ENCODE data around the gene FOXP1.

DNA sequence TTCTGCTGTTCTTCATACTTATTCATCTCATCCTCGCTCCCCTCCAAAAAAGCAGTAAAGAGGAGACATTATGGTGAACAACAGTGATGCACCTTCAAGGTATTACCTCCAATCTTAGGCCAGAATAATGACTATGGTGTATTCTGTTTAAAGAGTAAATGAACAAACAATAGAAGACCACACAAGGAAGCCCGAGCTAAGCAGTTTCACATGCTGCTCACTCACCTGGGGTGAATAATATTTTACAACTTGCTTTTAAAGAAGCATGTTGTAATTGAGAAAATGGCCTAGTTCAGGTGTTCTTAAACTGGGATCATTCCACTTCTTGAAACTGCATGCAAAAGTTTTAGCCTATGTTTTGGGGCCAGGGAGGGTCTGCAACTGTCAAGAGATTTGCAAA lies 581.2 kb downstream of the FOXP1 start:
- TF ChIP-seq, protein P1, sequence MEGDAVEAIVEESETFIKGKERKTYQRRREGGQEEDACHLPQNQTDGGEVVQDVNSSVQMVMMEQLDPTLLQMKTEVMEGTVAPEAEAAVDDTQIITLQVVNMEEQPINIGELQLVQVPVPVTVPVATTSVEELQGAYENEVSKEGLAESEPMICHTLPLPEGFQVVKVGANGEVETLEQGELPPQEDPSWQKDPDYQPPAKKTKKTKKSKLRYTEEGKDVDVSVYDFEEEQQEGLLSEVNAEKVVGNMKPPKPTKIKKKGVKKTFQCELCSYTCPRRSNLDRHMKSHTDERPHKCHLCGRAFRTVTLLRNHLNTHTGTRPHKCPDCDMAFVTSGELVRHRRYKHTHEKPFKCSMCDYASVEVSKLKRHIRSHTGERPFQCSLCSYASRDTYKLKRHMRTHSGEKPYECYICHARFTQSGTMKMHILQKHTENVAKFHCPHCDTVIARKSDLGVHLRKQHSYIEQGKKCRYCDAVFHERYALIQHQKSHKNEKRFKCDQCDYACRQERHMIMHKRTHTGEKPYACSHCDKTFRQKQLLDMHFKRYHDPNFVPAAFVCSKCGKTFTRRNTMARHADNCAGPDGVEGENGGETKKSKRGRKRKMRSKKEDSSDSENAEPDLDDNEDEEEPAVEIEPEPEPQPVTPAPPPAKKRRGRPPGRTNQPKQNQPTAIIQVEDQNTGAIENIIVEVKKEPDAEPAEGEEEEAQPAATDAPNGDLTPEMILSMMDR (conservative IDR thresholded peaks at IDR 0.05 in 1 of 2, IDR thresholded peaks at IDR 0.05 in 1 of 2; ENCODE audit: extremely low read depth in 1 of 2, insufficient read depth in 1 of 2, low read depth in 1 of 2, low read length in 2 of 2), result no peak
- TF ChIP-seq EZH2 (IDR thresholded peaks at IDR 0.05; ENCODE audit: borderline replicate concordance, low read length), result no peak

Data from mammary epithelial cell (primary cell).